Fibroblast of the aortic adventitia (primary cell): ENCODE measurements around the gene CD200R1L. TPM values are rescaled to one million over a fixed set of nuclear protein-coding genes. Genes with fewer than 3 reads are reported as not detected.
"Not testable (repeated sequence)": the region's sequence is repeated elsewhere in the genome, so short reads cannot be mapped to it uniquely, and the experiment has no call there.

Source experiments
- DNase-seq: peaks from one replicate; pipeline ENCODE4 v3.0.0-alpha.2; 2010; ENCODE audit warnings: low read depth
- H3K4me3 ChIP-seq: 2 replicates; pipeline ENCODE4 v1.5.1; 2011; ENCODE audit warnings: low read depth, mild to moderate bottlenecking, control low read depth, low read length, moderate library complexity
- total RNA-seq: library from RNA; depleted of rRNA; stranded (reverse); fragments of >200 nt; gene quantifications from 2 replicates; pipeline ENCODE4 v1.2.3, GENCODE V29; 2012; ENCODE audit warnings: low replicate concordance
- TF ChIP-seq, protein P1 (sequence below): IDR thresholded peaks from 2 replicates; pipeline ENCODE4 v1.5.1; 2011; ENCODE audit warnings: mild to moderate bottlenecking, low read length, control low read depth, inconsistent platforms; ENCODE audit not compliant: insufficient read depth

CD200R1L gene
- total RNA-seq, 1 donor: not detected

DNA sequence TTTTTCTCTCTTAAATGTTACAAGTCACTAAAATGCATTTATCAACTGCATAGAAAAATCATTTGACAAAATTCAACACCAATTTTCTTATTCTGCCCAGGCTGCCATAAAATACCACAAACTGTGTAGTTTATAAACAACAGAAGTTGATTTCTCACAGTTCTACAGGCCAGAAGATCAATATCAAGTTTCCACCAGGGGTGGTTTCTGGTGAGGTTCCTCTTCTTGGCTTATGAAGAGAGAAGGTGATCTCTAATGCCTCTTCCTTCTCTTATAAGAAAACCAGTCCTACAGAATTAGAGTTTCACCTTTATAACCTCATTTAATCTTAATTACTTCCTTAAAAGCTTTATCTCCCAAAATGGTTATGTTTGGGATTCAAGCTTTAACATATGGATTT is 10.9 kb upstream of the CD200R1L start:
- no peak overlapping the region for H3K4me3 ChIP-seq
- DNase-seq: no peak
- TF ChIP-seq, protein P1, sequence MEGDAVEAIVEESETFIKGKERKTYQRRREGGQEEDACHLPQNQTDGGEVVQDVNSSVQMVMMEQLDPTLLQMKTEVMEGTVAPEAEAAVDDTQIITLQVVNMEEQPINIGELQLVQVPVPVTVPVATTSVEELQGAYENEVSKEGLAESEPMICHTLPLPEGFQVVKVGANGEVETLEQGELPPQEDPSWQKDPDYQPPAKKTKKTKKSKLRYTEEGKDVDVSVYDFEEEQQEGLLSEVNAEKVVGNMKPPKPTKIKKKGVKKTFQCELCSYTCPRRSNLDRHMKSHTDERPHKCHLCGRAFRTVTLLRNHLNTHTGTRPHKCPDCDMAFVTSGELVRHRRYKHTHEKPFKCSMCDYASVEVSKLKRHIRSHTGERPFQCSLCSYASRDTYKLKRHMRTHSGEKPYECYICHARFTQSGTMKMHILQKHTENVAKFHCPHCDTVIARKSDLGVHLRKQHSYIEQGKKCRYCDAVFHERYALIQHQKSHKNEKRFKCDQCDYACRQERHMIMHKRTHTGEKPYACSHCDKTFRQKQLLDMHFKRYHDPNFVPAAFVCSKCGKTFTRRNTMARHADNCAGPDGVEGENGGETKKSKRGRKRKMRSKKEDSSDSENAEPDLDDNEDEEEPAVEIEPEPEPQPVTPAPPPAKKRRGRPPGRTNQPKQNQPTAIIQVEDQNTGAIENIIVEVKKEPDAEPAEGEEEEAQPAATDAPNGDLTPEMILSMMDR: no peak

DNA sequence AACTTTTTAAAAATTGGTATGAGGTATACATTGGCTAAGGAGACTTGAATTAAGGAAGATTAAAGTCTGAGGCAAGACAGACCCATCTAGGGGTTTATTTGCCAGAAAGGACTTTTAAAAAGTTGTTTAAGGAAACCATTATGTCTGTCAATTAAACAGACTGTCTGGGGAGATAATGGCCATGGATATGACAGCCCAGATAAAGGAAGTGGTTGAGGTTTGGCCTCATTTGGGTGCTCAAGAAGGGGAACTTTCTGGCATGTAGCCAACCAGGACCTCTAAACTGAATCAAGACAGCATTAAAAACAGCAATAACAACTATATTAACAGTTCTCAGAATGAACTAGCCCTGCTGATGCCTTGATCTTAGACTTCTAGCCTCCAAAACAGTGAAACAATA is 9.9 kb upstream of the CD200R1L start:
- H3K4me3 ChIP-seq: no peak overlapping the region
- DNase-seq: no peak
- TF ChIP-seq, protein P1: no peak

DNA sequence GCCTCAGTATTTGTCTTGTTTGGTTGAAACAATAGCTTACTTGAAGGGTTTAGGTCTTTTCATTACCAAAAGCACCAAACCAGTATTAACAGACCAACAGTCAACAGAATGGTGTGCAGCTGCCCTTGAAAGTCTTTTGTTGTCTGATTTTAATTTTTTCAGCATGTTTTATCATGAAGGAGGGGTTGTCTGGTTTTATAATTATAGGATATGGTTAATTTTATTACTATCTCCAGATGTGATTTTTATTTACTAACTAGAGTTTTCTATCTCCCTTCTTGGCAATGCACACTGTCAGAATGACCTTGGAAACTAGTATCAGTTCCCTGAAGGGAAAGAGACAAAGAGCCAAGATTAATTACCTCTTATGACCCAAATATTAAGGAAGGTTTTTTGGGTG is 9.2 kb upstream of the CD200R1L start:
- no peak overlapping the region for H3K4me3 ChIP-seq
- TF ChIP-seq, protein P1: no peak
- DNase-seq: no peak

DNA sequence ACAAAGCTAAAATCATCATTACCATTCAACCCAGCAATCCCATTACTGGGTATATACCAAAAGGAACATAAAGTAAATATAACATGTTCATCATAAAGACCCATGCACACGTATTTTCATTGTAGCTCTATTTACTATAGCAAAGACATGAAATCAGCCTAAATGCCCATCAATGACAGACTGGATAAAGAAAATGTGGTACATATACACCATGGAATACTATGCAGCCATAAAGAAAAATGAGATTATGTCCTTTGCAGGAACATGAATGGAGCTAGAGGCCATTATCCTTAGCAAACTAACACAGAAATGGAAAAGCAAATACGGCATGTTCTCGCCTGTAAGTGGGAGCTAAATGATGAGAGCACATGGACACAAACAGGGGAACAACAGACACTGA is 8.4 kb upstream of the CD200R1L start:
- not testable (repeated sequence) for DNase-seq, H3K4me3 ChIP-seq

DNA sequence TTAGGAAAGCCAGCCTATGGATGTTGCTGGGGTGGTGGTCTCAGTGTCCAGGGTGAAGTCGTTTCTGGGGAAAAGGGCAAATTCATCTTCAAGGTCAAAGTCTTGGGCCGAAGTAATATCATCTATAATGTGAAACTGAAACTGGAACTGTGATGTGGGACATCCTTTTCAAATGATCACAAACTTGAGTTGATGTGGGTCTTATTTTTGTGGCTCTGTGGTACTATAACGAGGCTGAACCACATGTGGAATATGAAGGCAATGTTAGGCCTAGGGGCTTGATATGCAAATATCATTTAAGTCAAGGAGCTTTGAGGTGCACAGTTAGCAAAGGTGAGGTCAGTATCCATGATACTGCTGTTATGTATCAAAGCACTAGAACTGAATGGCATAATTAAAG is 1.5 kb upstream of the CD200R1L start:
- TF ChIP-seq, protein P1: no peak
- no peak for DNase-seq
- H3K4me3 ChIP-seq: peak overlapping the region; percentile 20

DNA sequence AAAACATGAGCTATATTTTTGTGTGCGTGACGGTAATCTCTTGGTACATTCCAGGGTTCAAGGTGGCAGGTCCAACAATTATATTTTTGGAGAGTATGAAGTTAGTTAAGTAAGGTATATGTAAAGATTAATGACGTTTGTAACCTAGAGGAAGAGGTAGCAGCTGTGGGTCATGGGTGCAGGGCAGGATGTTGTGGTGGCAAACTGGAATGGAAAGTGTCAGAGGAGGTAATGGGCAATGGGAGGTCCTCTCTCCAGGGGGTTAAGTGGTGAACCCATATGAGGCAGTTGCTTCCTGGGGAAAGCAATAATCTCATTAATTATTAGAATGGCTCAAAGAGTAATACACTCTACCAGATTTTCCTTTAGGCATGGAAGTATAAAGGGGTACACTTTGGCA is 1.0 kb upstream of the CD200R1L start:
- no peak overlapping the region for H3K4me3 ChIP-seq
- DNase-seq: no peak
- TF ChIP-seq, protein P1: no peak

DNA sequence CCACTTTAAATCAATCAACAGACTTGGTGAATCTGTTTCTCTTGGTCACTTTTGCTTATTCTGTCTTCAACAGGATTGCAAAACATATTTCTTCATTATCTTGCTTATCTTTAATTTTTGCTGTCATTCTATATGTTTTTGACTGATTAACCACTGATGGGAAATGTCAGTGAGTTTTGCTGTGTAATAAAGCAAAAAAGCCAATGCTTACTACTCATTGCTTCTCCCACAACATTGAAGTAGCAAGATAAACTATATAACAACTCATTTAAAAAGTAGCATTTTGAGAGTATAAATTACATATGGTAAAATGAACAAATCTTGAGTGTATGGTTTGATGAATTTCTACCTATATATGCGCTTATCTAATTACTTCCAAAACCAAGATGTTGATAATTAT is 892 bp downstream of the CD200R1L start:
- H3K4me3 ChIP-seq: no peak overlapping the region
- TF ChIP-seq, protein P1: no peak
- no peak for DNase-seq
